Measurements from ENCODE around the gene EPN3. TPM values are rescaled to one million over a fixed set of nuclear protein-coding genes. Genes with fewer than 3 reads are reported as not detected.

Gene EPN3
- total and polyA plus RNA-seq, 5 experiments from 2014 or later: not detected

DNA sequence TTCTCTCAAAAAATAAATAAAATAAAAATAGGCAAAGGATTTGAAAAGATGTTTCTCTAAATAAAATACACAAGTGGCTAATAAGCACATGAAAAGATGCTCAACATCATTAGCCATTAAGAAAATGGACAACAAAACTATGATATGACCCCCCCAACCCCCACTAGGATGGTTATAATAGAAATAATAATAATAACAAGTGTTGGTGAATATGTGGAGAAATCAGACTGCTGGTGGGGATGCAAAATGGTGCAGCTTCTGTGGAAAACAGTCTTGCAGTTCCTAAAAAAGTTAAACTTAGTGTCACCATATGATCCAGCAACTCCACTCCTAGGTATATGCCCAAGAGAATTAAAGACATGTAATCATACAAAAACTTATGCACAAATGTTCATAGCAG, 33.3 kb upstream of the EPN3 start:
- H3K9me3 Mint-ChIP-seq: no peaks in the 10 kb centered on the region
- H3K4me1 Mint-ChIP-seq: peaks cover 5 to 7% (median 6%) of the 10 kb centered on the region in 4 donors
- no peak overlapping the region for H3K27ac Mint-ChIP-seq
- POLR2A ChIA-PET: no interaction called here
- ATAC-seq (no peak), DNase-seq (no peak)
- H3K36me3 Mint-ChIP-seq: no peaks in the 10 kb centered on the region
- H3K27me3 Mint-ChIP-seq: no peaks in the 10 kb centered on the region
- no peak overlapping the region for H3K4me3 Mint-ChIP-seq

DNA sequence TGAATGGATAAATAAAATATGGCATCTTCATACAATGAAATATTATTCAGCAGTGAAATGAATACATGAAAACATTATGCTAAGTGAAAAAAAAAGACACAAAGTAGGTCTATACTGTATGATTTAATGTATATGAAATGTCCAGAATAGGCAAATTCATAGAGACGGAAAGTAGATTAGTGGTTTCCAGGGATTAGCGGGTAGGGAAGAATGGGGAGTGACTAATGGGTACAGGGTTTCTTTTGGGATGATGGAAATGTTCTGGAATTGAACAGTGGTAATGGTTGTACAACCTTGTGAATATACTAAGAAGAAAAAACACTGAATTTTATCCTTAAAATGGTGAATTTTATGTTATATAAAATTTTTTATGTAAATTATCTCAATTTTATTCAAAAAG, 32.8 kb upstream of the EPN3 start:
- POLR2A ChIA-PET: interaction anchor here (0.7 kb wide), 1 partner anchor 345 kb away, joined by 4 read pairs; no protein-coding TSS in a partner anchor
- H3K36me3 Mint-ChIP-seq: no peaks in the 10 kb centered on the region
- H3K4me3 Mint-ChIP-seq: no peak overlapping the region
- H3K27ac Mint-ChIP-seq: no peak overlapping the region
- H3K4me1 Mint-ChIP-seq: peaks cover 5 to 9% (median 8%) of the 10 kb centered on the region in 4 donors
- DNase-seq: no peak
- H3K9me3 Mint-ChIP-seq: no peaks in the 10 kb centered on the region
- no peak for ATAC-seq
- no peaks in the 10 kb centered on the region for H3K27me3 Mint-ChIP-seq

DNA sequence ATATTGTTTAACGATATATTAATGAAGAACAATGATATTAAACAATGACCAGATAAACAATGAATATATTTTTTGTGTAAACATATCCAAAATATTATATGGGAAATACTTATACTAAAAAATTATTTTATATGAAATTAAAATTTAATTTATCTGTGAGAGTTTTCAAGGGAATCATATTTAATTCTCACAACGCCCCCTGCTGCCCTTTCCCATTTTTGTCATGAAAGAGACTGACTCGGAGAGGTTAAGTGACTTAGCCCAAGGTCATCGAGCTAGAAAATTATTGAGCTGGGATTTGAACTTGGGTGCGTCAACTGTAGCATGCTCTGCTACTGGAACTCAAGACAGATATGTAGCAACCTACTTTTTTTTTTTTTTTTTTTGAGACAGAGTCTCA, 31.5 kb upstream of the EPN3 start:
- POLR2A ChIA-PET: no interaction called here
- no peaks in the 10 kb centered on the region for H3K27me3 Mint-ChIP-seq
- H3K36me3 Mint-ChIP-seq: no peaks in the 10 kb centered on the region
- H3K4me3 Mint-ChIP-seq: no peak overlapping the region
- ATAC-seq: no peak
- peaks cover 5 to 16% (median 13%) of the 10 kb centered on the region in 4 donors for H3K4me1 Mint-ChIP-seq
- peak in 1 of 10 donors; percentile 9 for DNase-seq
- no peak overlapping the region for H3K27ac Mint-ChIP-seq
- no peaks in the 10 kb centered on the region for H3K9me3 Mint-ChIP-seq

DNA sequence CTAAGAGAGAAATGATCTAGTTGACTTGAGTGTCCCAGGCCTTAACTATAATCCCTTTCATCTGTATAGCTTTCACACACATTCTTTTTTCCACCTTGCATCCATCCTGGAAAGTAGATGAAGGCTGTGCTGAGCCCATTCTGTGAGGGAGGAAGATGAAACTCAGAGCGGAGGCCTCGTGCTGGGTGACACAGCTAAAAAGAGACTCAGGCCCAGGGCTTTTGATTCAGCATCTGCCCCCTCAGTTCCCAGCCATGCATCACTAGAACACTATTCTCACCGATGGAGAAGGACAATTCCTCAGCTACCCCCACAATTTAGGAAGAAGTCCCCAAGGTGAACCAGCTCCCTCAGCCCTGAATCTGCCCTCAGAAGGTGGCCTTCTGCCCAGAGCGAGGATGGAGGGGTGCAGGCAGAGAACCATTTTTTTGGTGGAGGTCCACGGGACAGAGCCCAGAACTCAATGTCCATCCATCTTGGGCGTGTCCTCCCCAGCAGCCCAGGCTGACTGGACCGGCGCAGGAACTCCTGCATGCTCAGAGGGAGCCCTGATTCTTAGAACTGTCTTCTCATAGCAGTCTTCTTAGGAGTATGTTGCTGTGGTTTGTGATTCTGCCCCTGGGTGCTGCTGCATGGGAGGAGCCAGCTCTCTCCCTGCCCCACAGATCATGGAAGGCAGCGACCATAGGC, 30.1 kb upstream of the EPN3 start:
- Mint-ChIP-seq H3K27ac (peak overlapping the region in 2 of 10 donors; percentile 53 to 87), H3K36me3 (no peaks in the 10 kb centered on the region), H3K4me3 (no peak overlapping the region), H3K27me3 (no peaks in the 10 kb centered on the region), H3K9me3 (no peaks in the 10 kb centered on the region), H3K4me1 (peaks cover 5 to 16% (median 14%) of the 10 kb centered on the region in 4 donors)
- DNase-seq (no peak), ATAC-seq (no peak)
- POLR2A ChIA-PET: no interaction called here

DNA sequence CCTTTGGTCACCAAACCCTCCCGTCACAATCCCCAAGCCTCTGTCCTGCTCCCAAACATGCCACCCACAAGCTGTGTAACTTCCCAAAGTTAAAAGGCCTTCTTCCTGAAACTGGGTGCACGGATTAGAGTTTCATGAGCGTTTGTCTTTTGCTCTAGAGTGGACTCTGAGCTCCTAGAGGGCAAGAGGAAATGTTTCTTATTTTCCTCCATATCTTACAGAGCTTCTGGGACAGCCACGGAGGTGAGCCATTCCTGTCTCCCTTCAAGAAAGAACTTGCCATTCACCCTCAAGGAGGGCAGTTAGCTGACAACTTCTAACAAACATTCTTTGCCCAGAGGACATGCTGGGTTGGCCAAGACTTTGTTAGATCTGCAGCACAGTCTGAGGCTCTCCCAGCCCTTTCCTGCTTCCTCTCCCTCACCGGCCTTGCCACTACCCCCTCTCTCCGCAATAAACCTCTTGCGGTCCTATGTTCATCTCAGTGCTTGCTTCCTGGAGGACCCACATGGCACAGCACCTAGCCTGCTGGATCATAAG, 26.9 kb upstream of the EPN3 start:
- H3K9me3 Mint-ChIP-seq: no peaks in the 10 kb centered on the region
- peak overlapping the region in 3 of 10 donors; percentile 32 to 80 (median 63) for H3K27ac Mint-ChIP-seq
- H3K4me3 Mint-ChIP-seq: peak overlapping the region in 1 of 10 donors; percentile 65
- H3K36me3 Mint-ChIP-seq: no peaks in the 10 kb centered on the region
- POLR2A ChIA-PET: no interaction called here
- H3K4me1 Mint-ChIP-seq: peaks cover 15 to 37% (median 31%) of the 10 kb centered on the region in 4 donors
- DNase-seq: no peak
- H3K27me3 Mint-ChIP-seq: no peaks in the 10 kb centered on the region
- no peak for ATAC-seq

DNA sequence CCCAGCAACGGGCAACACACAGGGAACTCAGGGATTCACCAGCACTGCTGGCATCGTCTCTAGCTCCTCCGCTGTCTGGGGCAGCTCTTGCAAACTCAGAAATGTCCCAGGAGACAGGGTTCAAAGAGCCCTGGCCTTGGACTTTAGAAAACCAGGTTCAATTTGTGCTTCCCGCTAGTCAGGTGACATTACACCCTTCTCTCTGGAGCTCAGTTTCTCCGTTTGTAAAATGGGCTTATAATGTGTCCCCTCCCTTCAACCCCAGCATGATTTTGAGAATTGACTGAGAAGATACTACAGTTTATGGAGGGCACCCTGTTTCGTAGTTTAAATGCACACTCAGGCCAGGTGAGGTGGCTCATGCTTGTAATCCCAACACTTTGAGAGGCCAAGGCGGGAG, 26.2 kb upstream of the EPN3 start:
- DNase-seq (no peak), ATAC-seq (no peak)
- POLR2A ChIA-PET: interaction anchor here (0.5 kb wide), 1 partner anchor 10 kb away, joined by 4 read pairs; no protein-coding TSS in a partner anchor
- Mint-ChIP-seq H3K4me3 (peak overlapping the region in 3 of 10 donors; percentile 1 to 33 (median 25)), H3K27ac (peak overlapping the region in 9 of 10 donors; percentile 10 to 80 (median 60)), H3K27me3 (no peaks in the 10 kb centered on the region), H3K9me3 (no peaks in the 10 kb centered on the region), H3K4me1 (peaks cover 15 to 43% (median 33%) of the 10 kb centered on the region in 4 donors), H3K36me3 (no peaks in the 10 kb centered on the region)

DNA sequence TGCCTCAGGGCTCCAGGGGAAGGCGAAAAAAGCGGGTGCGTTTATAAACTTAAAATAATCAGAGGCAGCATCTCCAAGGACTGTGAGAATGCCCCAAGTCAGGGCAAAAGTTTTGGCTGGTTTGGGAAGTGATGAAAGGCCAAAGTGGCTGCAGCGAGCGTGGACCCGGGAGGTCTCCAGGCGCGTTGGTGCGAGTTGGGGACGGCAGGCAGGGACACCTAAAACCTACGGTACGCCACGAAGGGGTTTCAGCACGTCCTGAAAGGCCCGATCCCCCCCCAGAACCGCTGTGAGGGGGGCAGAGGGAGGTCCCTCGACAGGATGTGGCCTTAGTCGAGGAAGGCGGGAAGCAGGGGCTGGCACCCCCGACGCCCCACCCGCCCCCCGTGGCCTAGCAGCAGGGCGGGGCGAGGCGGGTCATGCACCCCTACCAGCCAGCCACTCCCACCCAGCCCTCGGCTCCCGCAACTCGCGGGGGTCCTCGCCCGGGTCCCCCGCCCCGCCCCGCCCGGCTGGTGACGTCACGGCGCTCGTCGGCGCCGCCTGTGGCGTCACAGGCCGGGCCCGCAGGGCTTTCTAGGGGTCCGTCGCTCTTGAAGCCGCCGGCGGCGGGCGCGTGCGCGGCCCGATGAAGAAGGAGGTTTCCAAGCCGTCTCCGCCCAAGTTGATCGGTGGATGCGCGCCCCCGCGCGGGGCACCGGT, 24.5 kb upstream of the EPN3 start, which contains the start of gene MYCBPAP:
Gene MYCBPAP (plus strand): TSS at position 569 of the 702 bp plus-strand sequence. CDS start 236 bp downstream, outside the sequence.
- Mint-ChIP-seq H3K27ac (peak within 1 kb of the TSS; percentile 71 to 96 (median 93)), H3K27me3 (no peaks in the 10 kb centered on the region), H3K4me3 (peak within 1 kb of the TSS; percentile 87 to 95 (median 93)), H3K36me3 (no peaks in the 10 kb centered on the region), H3K4me1 (peaks cover 19 to 48% (median 36%) of the 10 kb centered on the region in 4 donors), H3K9me3 (no peaks in the 10 kb centered on the region)
- ATAC-seq (peak; percentile 82 to 91), DNase-seq (peak; percentile 73 to 87 (median 80))
- POLR2A ChIA-PET: no interaction called here

DNA sequence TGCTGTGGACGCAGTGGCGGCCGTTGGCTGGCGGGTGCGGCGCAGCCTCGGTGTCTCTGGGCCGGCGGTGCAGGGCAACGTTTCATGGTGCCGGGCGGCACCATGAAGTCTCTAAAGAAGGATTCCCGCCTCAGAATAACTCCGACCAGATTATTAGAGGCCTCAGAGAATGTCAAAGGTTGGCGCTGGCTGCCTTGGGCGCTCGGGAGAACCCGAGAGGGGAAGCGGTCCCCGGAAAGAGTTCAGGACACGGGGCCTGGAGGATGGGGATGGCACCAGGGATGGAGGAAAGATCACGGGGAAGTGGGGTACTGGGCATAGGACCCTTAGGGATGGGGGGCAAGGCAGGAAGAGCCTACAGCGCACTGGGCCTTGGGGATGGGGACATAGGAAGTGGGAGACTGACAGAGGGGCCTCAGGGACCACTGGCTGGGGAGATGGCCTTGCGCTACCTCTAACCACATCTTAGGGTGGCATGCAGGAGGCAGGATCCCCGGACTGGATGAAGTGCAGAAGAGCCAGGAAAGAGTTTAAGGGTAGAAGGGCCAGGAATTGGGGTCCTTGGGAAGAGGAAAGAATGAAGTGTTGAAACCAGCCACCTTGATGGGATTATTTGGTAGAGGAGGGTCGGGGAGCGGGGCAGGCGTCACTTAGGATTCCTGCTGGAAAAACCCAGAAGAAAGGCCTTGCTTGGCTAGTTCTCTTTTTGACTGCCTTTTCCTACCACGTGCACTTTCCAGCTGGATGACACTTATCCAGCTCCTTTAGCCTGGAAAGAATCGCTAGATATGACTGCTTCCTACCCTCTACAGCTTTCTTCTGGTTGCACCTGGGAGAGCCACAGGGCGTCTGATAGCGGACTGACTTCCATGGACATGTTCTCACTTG, 23.7 kb upstream of the EPN3 start:
- H3K9me3 Mint-ChIP-seq: no peaks in the 10 kb centered on the region
- POLR2A ChIA-PET: interaction anchor here (0.6 to 0.7 kb wide), 2 partner anchors 73 to 122 kb away, joined by 3 read pairs; no protein-coding TSS in a partner anchor
- peaks cover 16 to 44% (median 32%) of the 10 kb centered on the region in 4 donors for H3K4me1 Mint-ChIP-seq
- H3K36me3 Mint-ChIP-seq: no peaks in the 10 kb centered on the region
- ATAC-seq (no peak), DNase-seq (no peak)
- H3K27me3 Mint-ChIP-seq: no peaks in the 10 kb centered on the region
- H3K27ac Mint-ChIP-seq: peak overlapping the region; percentile 71 to 96 (median 88)
- H3K4me3 Mint-ChIP-seq: peak overlapping the region; percentile 87 to 95 (median 92)

DNA sequence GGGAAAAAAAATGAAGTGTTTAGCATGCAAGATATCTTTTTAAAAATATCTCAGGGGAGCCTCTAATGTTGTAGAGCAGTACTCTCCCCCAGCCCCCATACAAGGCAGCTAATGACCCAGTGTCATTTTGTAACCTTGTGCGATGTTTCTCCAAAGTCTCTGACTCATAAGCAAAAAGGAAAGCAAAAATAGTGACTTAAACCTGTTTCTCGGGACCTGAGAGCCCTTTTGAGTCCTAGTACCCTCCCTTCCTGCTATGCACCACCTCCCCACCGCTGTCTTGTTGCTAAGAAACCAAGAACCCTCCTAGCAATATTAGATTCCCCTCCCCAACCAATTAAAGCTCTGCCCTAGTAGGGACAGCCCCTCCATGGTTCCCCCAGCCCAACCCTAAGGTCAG, 21.5 kb upstream of the EPN3 start:
- no peaks in the 10 kb centered on the region for H3K36me3 Mint-ChIP-seq
- no peak for ATAC-seq

DNA sequence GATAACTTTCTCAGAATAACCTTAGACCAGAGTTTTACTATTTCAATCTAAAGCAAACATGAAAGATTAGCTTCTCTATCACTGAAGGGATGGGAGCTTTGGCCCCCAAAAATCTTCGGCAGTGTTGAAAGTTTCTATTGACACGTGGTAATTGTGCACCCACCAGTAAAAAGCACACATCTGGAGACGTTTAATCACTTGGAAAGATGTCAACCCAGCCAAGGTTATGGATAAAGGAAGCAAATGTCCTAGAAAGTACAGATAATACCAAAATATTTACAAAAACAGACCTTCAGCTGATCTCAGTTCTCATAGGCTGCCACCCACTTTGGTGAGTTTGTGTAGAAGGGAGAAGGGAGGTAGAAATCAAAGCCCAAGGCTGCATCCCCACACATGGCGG, 19.0 kb upstream of the EPN3 start:
- no peak for DNase-seq
- no peaks in the 10 kb centered on the region for H3K27me3 Mint-ChIP-seq
- peaks cover 11 to 25% (median 16%) of the 10 kb centered on the region in 4 donors for H3K4me1 Mint-ChIP-seq
- H3K27ac Mint-ChIP-seq: no peak overlapping the region
- H3K36me3 Mint-ChIP-seq: no peaks in the 10 kb centered on the region
- POLR2A ChIA-PET: interaction anchor here (0.7 kb wide), 1 partner anchor 256 kb away, joined by 4 read pairs; no protein-coding TSS in a partner anchor
- H3K4me3 Mint-ChIP-seq: no peak overlapping the region
- no peak for ATAC-seq
- no peaks in the 10 kb centered on the region for H3K9me3 Mint-ChIP-seq

More for the DNA sequence above, 21.5 kb upstream of the EPN3 start:
- Mint-ChIP-seq H3K4me3 (no peak overlapping the region), H3K9me3 (no peaks in the 10 kb centered on the region), H3K4me1 (peaks cover 15 to 31% (median 22%) of the 10 kb centered on the region in 4 donors), H3K27ac (peak overlapping the region in 4 of 10 donors; percentile 27 to 48 (median 38)), H3K27me3 (no peaks in the 10 kb centered on the region)
- POLR2A ChIA-PET: interaction anchor here (1.4 kb wide), 1 partner anchor 26 kb away, joined by 3 read pairs; no protein-coding TSS in a partner anchor
- no peak for DNase-seq

DNA sequence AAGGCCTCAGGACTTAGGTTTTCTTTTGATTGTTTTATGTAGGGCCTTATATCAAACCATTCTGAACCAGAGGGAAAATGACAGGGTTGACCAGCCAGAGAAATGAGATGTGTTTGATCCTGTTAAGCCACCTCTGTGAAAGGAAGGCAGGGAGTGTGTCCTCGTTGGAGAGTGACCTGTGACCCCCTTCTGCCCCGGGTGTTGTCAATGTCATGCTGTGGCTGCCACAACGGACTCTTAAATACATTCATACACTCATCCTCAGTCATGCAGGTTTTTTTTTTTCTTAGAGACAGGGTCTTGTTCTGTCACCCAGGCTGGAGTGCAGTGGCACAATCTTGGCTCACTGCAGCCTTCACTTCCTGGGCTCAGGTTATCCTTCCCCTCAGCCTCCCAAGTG, 18.1 kb upstream of the EPN3 start:
- ATAC-seq: no peak
- no peaks in the 10 kb centered on the region for H3K9me3 Mint-ChIP-seq
- POLR2A ChIA-PET: no interaction called here
- H3K27ac Mint-ChIP-seq: no peak overlapping the region
- H3K27me3 Mint-ChIP-seq: no peaks in the 10 kb centered on the region
- no peaks in the 10 kb centered on the region for H3K36me3 Mint-ChIP-seq
- DNase-seq: peak in 1 of 10 donors; percentile 16
- H3K4me3 Mint-ChIP-seq: no peak overlapping the region
- peaks cover 6 to 18% (median 9%) of the 10 kb centered on the region in 4 donors for H3K4me1 Mint-ChIP-seq
